Loucy (cell line): ENCODE measurements around the gene TSGA10.

Experiments used
- H2AFZ ChIP-seq: fragments of 200-600 bp; sonication (generic); 2 replicates; pipeline ENCODE4 v1.6.0; 2016; ENCODE audit warnings: antibody characterized with exemption, mild to moderate bottlenecking, low read length, moderate library complexity
- H3F3A ChIP-seq: fragments of 200-600 bp; 2 replicates; pipeline ENCODE4 v1.6.0; 2016; ENCODE audit warnings: antibody characterized with exemption, low read depth, mild to moderate bottlenecking
- H3K27me3 ChIP-seq: fragments of 200-600 bp; sonication (generic); 2 replicates; pipeline ENCODE4 v1.6.1; 2014; ENCODE audit warnings: low read length, mild to moderate bottlenecking; ENCODE audit not compliant: insufficient read depth, poor library complexity, severe bottlenecking
- H3K36me3 ChIP-seq: fragments of 200-600 bp; sonication (generic); 2 replicates; pipeline ENCODE4 v1.6.1; 2016; ENCODE audit warnings: low read length; ENCODE audit not compliant: insufficient read depth
- H3K4me1 ChIP-seq: fragments of 200-600 bp; sonication (generic); 2 replicates; pipeline ENCODE4 v1.5.1; 2014; ENCODE audit warnings: low read length, mild to moderate bottlenecking; ENCODE audit not compliant: insufficient read depth, poor library complexity, severe bottlenecking
- H3K4me2 ChIP-seq: fragments of 200-600 bp; sonication (generic); 2 replicates; pipeline ENCODE4 v1.6.0; 2014; ENCODE audit warnings: antibody characterized with exemption, low read length, low read depth, mild to moderate bottlenecking; ENCODE audit not compliant: poor library complexity, severe bottlenecking
- H3K4me3 ChIP-seq: fragments of 200-600 bp; sonication (generic); 2 replicates; pipeline ENCODE4 v1.5.1; 2014; ENCODE audit warnings: low read length, mild to moderate bottlenecking, mixed read lengths; ENCODE audit not compliant: poor library complexity, severe bottlenecking
- H3K79me2 ChIP-seq: fragments of 200-600 bp; sonication (generic); 2 replicates; pipeline ENCODE4 v1.6.1; 2014; ENCODE audit warnings: low read length; ENCODE audit not compliant: insufficient read depth
- H3K9ac ChIP-seq: fragments of 200-600 bp; sonication (generic); 2 replicates; pipeline ENCODE4 v1.6.0; 2014; ENCODE audit warnings: mild to moderate bottlenecking, low read depth, low read length, moderate library complexity; ENCODE audit not compliant: poor library complexity, severe bottlenecking
- H3K9me2 ChIP-seq: fragments of 200-600 bp; sonication (generic); replicated peaks from 2 replicates; pipeline ENCODE4 v1.6.1; 2016; ENCODE audit warnings: low read depth, low read length, mixed read lengths
- H3K9me3 ChIP-seq: fragments of 200-600 bp; sonication (generic); 2 replicates; pipeline ENCODE4 v1.6.1; 2014; ENCODE audit warnings: mild to moderate bottlenecking, antibody characterized with exemption, low read length, low read depth; ENCODE audit not compliant: insufficient read depth
- H4K20me1 ChIP-seq: fragments of 200-600 bp; sonication (generic); 2 replicates; pipeline ENCODE4 v1.6.0; 2014; ENCODE audit warnings: antibody characterized with exemption, low read length, mild to moderate bottlenecking; ENCODE audit not compliant: insufficient read depth, poor library complexity, severe bottlenecking
- EZH2phosphoT487 ChIP-seq: fragments of 200-600 bp; IDR thresholded peaks from 2 replicates; pipeline ENCODE4 v1.6.1; 2018; ENCODE audit warnings: antibody characterized with exemption, mild to moderate bottlenecking, moderate library complexity, borderline replicate concordance
- TF ChIP-seq, protein P1 (sequence below): fragments of 200-600 bp; sonication (generic); conservative IDR thresholded peaks from 2 replicates; pipeline ENCODE4 v1.5.1; 2014; ENCODE audit warnings: mild to moderate bottlenecking, antibody characterized with exemption, low read length

The TSGA10 gene

DNA sequence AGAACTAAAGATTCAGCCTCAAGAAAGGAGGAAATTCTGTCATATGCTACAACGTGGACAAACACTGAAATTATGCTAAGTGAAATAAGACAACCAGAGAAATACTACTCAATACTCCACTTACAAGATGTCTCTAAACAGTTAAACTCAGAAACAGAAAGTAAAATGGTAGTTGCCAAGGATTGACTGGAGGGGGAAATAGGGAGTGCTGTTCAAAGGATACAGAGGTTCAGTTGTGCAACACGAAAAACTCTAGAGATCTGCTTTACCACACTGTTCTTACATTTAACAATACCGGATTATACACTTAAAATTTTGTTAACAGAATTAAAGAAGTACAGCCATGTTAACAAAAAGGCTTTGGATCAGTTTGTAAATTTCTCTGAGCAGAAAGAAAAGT lies 53.0 kb downstream of the TSGA10 start:
- Histone ChIP-seq H3K9me2 (no peaks in the 10 kb centered on the region), H3K4me2 (peak overlapping the region; percentile 33), H3K4me3 (peak overlapping the region; percentile 7), H4K20me1 (no peaks in the 10 kb centered on the region), H3K79me2 (no peaks in the 10 kb centered on the region), H3K36me3 (no peaks in the 10 kb centered on the region), H2AFZ (peak overlapping the region; percentile 83), H3K9ac (no peak overlapping the region), H3F3A (no peaks in the 10 kb centered on the region), H3K4me1 (peaks cover 2% of the 10 kb centered on the region), H3K27me3 (no peaks in the 10 kb centered on the region), H3K9me3 (no peaks in the 10 kb centered on the region)
- TF ChIP-seq EZH2phosphoT487: no peak
- TF ChIP-seq, protein P1, sequence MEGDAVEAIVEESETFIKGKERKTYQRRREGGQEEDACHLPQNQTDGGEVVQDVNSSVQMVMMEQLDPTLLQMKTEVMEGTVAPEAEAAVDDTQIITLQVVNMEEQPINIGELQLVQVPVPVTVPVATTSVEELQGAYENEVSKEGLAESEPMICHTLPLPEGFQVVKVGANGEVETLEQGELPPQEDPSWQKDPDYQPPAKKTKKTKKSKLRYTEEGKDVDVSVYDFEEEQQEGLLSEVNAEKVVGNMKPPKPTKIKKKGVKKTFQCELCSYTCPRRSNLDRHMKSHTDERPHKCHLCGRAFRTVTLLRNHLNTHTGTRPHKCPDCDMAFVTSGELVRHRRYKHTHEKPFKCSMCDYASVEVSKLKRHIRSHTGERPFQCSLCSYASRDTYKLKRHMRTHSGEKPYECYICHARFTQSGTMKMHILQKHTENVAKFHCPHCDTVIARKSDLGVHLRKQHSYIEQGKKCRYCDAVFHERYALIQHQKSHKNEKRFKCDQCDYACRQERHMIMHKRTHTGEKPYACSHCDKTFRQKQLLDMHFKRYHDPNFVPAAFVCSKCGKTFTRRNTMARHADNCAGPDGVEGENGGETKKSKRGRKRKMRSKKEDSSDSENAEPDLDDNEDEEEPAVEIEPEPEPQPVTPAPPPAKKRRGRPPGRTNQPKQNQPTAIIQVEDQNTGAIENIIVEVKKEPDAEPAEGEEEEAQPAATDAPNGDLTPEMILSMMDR: peak; percentile 14; the same call in 1 of the 2 replicates

DNA sequence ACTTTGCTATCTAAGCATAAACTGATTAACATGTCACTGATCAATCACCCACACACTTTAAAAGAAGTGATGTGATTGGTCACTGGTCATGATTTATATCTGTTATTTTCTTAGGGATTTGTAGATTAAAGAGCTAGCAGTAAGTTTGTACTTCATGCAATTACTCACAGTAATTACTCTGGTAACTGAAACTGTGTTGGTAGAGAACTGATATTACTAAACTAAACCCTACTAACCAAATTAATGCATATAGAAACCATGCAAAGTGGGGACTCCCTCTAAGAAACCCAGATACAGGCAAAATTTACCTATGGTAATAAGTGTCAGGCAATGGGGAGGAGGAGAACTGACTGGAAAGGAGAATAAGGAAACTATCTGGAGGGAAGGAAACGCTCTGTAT lies 58.0 kb downstream of the TSGA10 start:
- Histone ChIP-seq H3K9me2 (no peaks in the 10 kb centered on the region), H3F3A (no peaks in the 10 kb centered on the region), H3K9me3 (no peaks in the 10 kb centered on the region), H4K20me1 (no peaks in the 10 kb centered on the region), H3K4me3 (no peak overlapping the region), H3K4me1 (no peaks in the 10 kb centered on the region), H3K36me3 (no peaks in the 10 kb centered on the region), H2AFZ (no peak overlapping the region), H3K79me2 (no peaks in the 10 kb centered on the region), H3K27me3 (no peaks in the 10 kb centered on the region), H3K9ac (no peak overlapping the region), H3K4me2 (no peak overlapping the region)
- TF ChIP-seq, protein P1: no peak
- TF ChIP-seq EZH2phosphoT487: no peak

DNA sequence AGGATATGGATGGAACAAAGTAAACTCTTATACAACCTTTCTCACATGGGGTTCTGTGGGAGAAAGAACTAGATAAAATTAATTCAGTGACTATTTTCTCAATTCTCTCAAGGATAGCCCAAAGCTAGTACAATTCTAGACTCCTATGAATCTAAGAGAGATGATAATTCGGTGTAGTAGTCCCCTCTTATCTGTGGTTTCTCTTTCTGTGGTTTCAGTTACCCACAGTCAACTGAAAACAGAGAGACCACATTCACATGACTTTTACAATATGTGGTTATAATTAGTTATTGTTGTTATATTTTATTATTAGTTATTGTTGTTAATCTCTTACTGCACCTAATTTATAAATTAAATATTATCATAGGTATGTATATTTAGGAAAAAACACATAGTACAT lies 66.7 kb downstream of the TSGA10 start:
- Histone ChIP-seq H3F3A (no peaks in the 10 kb centered on the region), H3K9ac (no peak overlapping the region), H3K27me3 (no peaks in the 10 kb centered on the region), H3K4me2 (peak overlapping the region; percentile 47), H3K4me3 (peak overlapping the region; percentile 6), H2AFZ (no peak overlapping the region), H3K9me3 (no peaks in the 10 kb centered on the region), H3K36me3 (no peaks in the 10 kb centered on the region), H3K9me2 (no peaks in the 10 kb centered on the region), H4K20me1 (no peaks in the 10 kb centered on the region), H3K4me1 (peaks cover 29% of the 10 kb centered on the region), H3K79me2 (no peaks in the 10 kb centered on the region)
- no peak for TF ChIP-seq EZH2phosphoT487
- TF ChIP-seq, protein P1: no peak
